Neural progenitor cell (in vitro differentiated cells): ENCODE measurements around the gene RAVER2.

Source experiments
- EZH2 ChIP-seq: fragments of 200-600 bp; sonication (generic); IDR thresholded peaks from 2 replicates; pipeline ENCODE4 v1.6.1; 2017; ENCODE audit warnings: antibody characterized with exemption, mild to moderate bottlenecking, moderate library complexity
- EZH2phosphoT487 ChIP-seq: fragments of 200-600 bp; sonication (generic); IDR thresholded peaks from 2 replicates; pipeline ENCODE4 v1.6.1; 2017; ENCODE audit warnings: antibody characterized with exemption
- TF ChIP-seq, protein P1 (sequence below): fragments of 200-600 bp; sonication (generic); IDR thresholded peaks from 2 replicates; pipeline ENCODE4 v1.5.1; 2017; ENCODE audit warnings: antibody characterized with exemption, mild to moderate bottlenecking

- TF ChIP-seq, protein P1, sequence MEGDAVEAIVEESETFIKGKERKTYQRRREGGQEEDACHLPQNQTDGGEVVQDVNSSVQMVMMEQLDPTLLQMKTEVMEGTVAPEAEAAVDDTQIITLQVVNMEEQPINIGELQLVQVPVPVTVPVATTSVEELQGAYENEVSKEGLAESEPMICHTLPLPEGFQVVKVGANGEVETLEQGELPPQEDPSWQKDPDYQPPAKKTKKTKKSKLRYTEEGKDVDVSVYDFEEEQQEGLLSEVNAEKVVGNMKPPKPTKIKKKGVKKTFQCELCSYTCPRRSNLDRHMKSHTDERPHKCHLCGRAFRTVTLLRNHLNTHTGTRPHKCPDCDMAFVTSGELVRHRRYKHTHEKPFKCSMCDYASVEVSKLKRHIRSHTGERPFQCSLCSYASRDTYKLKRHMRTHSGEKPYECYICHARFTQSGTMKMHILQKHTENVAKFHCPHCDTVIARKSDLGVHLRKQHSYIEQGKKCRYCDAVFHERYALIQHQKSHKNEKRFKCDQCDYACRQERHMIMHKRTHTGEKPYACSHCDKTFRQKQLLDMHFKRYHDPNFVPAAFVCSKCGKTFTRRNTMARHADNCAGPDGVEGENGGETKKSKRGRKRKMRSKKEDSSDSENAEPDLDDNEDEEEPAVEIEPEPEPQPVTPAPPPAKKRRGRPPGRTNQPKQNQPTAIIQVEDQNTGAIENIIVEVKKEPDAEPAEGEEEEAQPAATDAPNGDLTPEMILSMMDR = no peak
- TF ChIP-seq EZH2 = no peak
- no peak for TF ChIP-seq EZH2phosphoT487
Observed at GRCh38 chr1:64875606-64876005, 130.7 kb downstream of the RAVER2 start.
